Testis (tissue), 2 donors: ENCODE measurements around the gene KLF6.

Experiments
- POLR2A ChIP-seq: fragments of 450-650 bp; IDR thresholded peaks from one replicate; pipeline ENCODE4 v1.6.1; 2017; ENCODE audit warnings: antibody characterized with exemption, mild to moderate bottlenecking, moderate library complexity
- TF ChIP-seq, protein P1 (sequence below), 3 experiments: fragments of 450-650 bp in 2 of 3; fragments of 200-600 bp in 1 of 3; sonication (generic) in 1 of 3; IDR thresholded peaks; one replicate each; pipeline ENCODE4 v1.5.1; 2016 to 2019; ENCODE audit warnings: antibody characterized with exemption in 3 of 3, mild to moderate bottlenecking in 2 of 3, moderate library complexity in 1 of 3

DNA sequence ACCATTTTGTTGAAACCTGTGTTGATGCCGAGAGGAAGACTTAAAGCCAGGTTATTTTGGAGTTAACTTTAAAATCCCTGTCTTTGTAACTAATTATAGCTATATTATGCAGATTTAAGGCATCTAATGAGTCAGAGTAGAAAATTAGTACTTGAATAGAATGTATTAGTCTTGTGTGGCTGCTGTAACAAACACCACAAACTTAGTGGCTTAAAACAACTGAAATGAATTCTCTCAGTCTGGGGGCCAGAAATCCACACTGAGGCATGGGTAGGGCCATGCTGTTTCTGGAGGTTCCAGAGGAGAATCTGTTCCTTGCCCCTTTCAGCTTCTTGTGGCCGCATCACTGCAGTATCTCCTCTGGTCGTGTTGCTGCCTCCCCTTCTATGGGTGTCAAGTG lies 8.5 kb upstream of the KLF6 start:
- no peak for TF ChIP-seq POLR2A
- TF ChIP-seq, protein P1, sequence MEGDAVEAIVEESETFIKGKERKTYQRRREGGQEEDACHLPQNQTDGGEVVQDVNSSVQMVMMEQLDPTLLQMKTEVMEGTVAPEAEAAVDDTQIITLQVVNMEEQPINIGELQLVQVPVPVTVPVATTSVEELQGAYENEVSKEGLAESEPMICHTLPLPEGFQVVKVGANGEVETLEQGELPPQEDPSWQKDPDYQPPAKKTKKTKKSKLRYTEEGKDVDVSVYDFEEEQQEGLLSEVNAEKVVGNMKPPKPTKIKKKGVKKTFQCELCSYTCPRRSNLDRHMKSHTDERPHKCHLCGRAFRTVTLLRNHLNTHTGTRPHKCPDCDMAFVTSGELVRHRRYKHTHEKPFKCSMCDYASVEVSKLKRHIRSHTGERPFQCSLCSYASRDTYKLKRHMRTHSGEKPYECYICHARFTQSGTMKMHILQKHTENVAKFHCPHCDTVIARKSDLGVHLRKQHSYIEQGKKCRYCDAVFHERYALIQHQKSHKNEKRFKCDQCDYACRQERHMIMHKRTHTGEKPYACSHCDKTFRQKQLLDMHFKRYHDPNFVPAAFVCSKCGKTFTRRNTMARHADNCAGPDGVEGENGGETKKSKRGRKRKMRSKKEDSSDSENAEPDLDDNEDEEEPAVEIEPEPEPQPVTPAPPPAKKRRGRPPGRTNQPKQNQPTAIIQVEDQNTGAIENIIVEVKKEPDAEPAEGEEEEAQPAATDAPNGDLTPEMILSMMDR (IDR thresholded peaks at IDR 0.05): no peak
